ENCODE measurements around the gene PRKCB.

DNA sequence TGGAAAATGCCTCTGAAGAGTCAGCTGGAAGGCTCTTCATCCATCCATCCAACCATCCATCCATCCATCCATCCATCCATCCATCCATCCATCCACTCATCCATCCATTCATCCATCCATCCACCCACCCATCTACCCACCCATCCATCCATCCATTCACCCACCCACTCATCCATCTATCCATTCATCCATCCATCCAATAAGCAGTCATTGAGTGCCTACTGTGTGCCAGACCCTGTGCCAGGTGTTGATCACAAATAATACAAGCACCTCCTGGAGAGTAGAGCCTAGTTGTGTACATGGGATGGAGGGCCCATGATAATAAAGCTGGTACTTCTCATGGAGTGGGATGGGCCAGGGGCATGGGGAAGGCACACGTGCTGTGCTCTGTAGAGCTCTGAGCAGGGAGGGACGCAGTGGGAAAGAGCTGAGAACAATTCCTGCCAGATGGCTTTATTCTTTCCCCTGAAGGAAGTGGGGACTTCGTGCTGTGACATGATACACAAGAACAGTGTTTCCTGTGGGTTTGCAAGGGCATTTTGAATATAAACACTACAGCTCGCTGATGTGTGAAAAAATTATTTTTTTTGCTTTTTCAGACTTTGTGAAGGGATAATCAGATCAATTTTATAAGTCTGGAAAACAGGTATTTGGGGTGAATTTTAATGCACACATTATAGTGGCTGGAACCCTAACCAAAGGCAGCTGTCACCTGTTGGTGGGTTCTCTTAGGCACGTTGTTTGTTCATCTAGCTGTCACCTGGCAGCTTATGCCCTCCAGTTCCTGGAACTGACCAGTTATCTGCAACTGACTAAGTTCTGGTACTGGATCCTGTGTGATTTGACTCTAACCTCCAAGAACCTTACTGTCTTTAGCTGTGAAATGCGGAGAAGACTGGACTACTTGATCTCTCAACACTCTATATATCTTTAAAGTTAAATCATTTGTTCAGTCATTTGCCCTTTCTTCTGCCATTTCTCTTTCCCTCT, 61.3 kb downstream of the PRKCB start:
- TF ChIP-seq, protein P1, sequence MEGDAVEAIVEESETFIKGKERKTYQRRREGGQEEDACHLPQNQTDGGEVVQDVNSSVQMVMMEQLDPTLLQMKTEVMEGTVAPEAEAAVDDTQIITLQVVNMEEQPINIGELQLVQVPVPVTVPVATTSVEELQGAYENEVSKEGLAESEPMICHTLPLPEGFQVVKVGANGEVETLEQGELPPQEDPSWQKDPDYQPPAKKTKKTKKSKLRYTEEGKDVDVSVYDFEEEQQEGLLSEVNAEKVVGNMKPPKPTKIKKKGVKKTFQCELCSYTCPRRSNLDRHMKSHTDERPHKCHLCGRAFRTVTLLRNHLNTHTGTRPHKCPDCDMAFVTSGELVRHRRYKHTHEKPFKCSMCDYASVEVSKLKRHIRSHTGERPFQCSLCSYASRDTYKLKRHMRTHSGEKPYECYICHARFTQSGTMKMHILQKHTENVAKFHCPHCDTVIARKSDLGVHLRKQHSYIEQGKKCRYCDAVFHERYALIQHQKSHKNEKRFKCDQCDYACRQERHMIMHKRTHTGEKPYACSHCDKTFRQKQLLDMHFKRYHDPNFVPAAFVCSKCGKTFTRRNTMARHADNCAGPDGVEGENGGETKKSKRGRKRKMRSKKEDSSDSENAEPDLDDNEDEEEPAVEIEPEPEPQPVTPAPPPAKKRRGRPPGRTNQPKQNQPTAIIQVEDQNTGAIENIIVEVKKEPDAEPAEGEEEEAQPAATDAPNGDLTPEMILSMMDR (IDR thresholded peaks at IDR 0.05; ENCODE audit: poor library complexity, severe bottlenecking): no peak
- TF ChIP-seq EP300 (conservative IDR thresholded peaks at IDR 0.05; ENCODE audit: poor library complexity, severe bottlenecking) (no peak), EZH2 (IDR thresholded peaks at IDR 0.05; ENCODE audit: borderline replicate concordance, insufficient read depth, low read length, poor library complexity, severe bottlenecking) (no peak), POLR2AphosphoS5 (IDR thresholded peaks at IDR 0.05) (no peak), MXI1 (conservative IDR thresholded peaks at IDR 0.05; ENCODE audit: poor library complexity, severe bottlenecking) (no peak), RAD21 (conservative IDR thresholded peaks at IDR 0.05) (no peak)

Data from neural cell (in vitro differentiated cells).